Pancreas (tissue), 10 donors: ENCODE data around the gene ACOT2. TPM values are rescaled to one million over a fixed set of nuclear protein-coding genes. Genes with fewer than 3 reads are reported as not detected.

Experiments used
- ATAC-seq, 4 donors: fragments of 200-7000 bp; cut with Tn5 transposase; one replicate each; pipeline versions ENCODE4 v1.8.0 to v1.9.1; 2020; ENCODE audit warnings: mild to moderate bottlenecking in 4 of 4, moderate library complexity in 4 of 4
- DNase-seq, 6 donors: peaks; one replicate each; pipeline ENCODE4 v3.0.0-alpha.2; 2020
- FAIRE-seq: peaks from 2 replicates; lab custom pipeline; 2012; peaks lifted over from hg19 to GRCh38; lab: Jason Lieb, UNC
- H3K27ac ChIP-seq, 4 donors: fragments of 200-600 bp; sonication (generic); 1 replicate in 3 of 4; 2 replicates in 1 of 4; pipeline versions ENCODE4 v1.5.0 to v1.8.0; 2020
- H3K27me3 ChIP-seq, 4 donors: fragments of 200-600 bp; one replicate each; pipeline ENCODE4 v1.8.0; 2021
- H3K36me3 ChIP-seq, 3 donors: fragments of 200-600 bp; sonication (generic) in 1 of 3; one replicate each; pipeline versions ENCODE4 v1.5.0 to v1.8.0; 2020 to 2021
- H3K4me1 ChIP-seq, 3 donors: fragments of 200-600 bp; one replicate each; pipeline ENCODE4 v1.8.0; 2021
- H3K4me3 ChIP-seq, 4 donors: fragments of 200-600 bp; sonication (generic) in 2 of 4; one replicate each; pipeline versions ENCODE4 v1.5.0 to v1.8.0; 2020 to 2021
- H3K9me3 ChIP-seq, 4 donors: fragments of 200-600 bp; one replicate each; pipeline ENCODE4 v1.8.0; 2021
- CTCF ChIP-seq, 4 donors: fragments of 200-600 bp; sonication (generic) in 3 of 4; IDR thresholded peaks; one replicate each; pipeline versions ENCODE4 v1.5.0 to v1.8.0; 2021; ENCODE audit warnings: antibody characterized with exemption in 4 of 4
- WGBS, 2 donors: extraction: QIAGEN DNeasy Blood & Tissue Kit; methylation state at CpG; one replicate each; pipeline ENCODE4 v1.1.7; 2013; 5-methylcytosine and 5-hydroxymethylcytosine counted together
- intact Hi-C, 3 donors: fragments of 100-400 bp; cut with DNase I; formaldehyde crosslinking; loops; one replicate each; pipeline versions ENCODE4 v1.11.1 to v1.14.2; 2022
- polyA plus RNA-seq, 2 donors: library from polyadenylated mRNA; stranded (reverse); fragments of 200-250 nt; gene quantifications; one replicate each; pipeline ENCODE4 v1.2.3, GENCODE V29; 2013
- total RNA-seq, 6 donors: library from RNA; stranded (reverse); fragmentation: NEBNext Ultra II Directional in 4 of 6; extraction: Animal tissue kit (Norgen Biotek cat#: 25700) in 4 of 6; gene quantifications; one replicate each; pipeline versions ENCODE4 v1.2.1 to v1.2.4, GENCODE V29; 2021 to 2023
- donor health status: healthy with polysubstance abuse.
- donor health status: DM: no; HTN: no; CAD: no; lungs with moderate emphysema.
- donor health status: DM: no; HTN: no; CAD: no.
- donor health status: control.
- donor health status: control.
- donor health status: Bipolar disorder and iron deficiency.
- donor health status: DM: yes; HTN: yes; CAD: no.
- donor health status: DM: no; HTN: no; CAD: no.
- donor health status: DM: no; HTN: no; CAD: no.
- donor health status: DM: yes; HTN: yes; CAD: no.

Gene ACOT2
- total and polyA plus RNA-seq, 8 donors, result 4.4 to 12.8 (median 9.7) TPM

- FAIRE-seq, result no peak
- DNase-seq, result peak; percentile 34 to 81 (median 56)
- Histone ChIP-seq H3K27ac (peak within 1 kb of the TSS in 3 of 4 donors; percentile 53 to 66 (median 55)), H3K9me3 (no peaks in the 10 kb centered on the region), H3K4me3 (peak within 1 kb of the TSS; percentile 54 to 84 (median 60)), H3K27me3 (no peaks in the 10 kb centered on the region), H3K4me1 (no peaks in the 10 kb centered on the region), H3K36me3 (no peaks in the 10 kb centered on the region)
- WGBS, 2 donors, result 1% methylated on average over 79 to 89 of the region's 89 CpGs
- TF ChIP-seq CTCF (IDR thresholded peaks at IDR 0.05), result peak in 3 of 4 donors; percentile 13 to 34 (median 19)
- intact Hi-C loops, result no loop called here
- peak; percentile 88 to 95 (median 94) for ATAC-seq
These were observed 22.9 kb downstream of the ACOT2 start, which contains the start of gene ACOT4 for GRCh38 chr14:73591690-73592449. Gene ACOT4, plus strand, starts transcription at chr14:73591873. Its CDS starts 87 bp downstream, at chr14:73591960.

GRCh38 chr14:73594491-73594890 lies 25.5 kb downstream of the ACOT2 start:
- intact Hi-C loops, result no loop called here
- DNase-seq (no peak), FAIRE-seq (no peak), ATAC-seq (no peak)
- WGBS, 2 donors, result 91 to 94% methylated on average over 9 of the region's 9 CpGs
- Histone ChIP-seq H3K36me3 (no peaks in the 10 kb centered on the region), H3K27me3 (no peaks in the 10 kb centered on the region), H3K27ac (no peak overlapping the region), H3K4me1 (no peaks in the 10 kb centered on the region), H3K9me3 (no peaks in the 10 kb centered on the region), H3K4me3 (no peak overlapping the region)
- TF ChIP-seq CTCF (IDR thresholded peaks at IDR 0.05), result no peak

GRCh38 chr14:73599499-73599898 lies 30.5 kb downstream of the ACOT2 start:
- H3K27me3 ChIP-seq, result no peaks in the 10 kb centered on the region
- no peak for DNase-seq
- TF ChIP-seq CTCF (IDR thresholded peaks at IDR 0.05), result no peak
- no peak for FAIRE-seq
- no peaks in the 10 kb centered on the region for H3K9me3 ChIP-seq
- no peak overlapping the region for H3K4me3 ChIP-seq
- H3K27ac ChIP-seq, result no peak overlapping the region
- no peak for ATAC-seq
- intact Hi-C loops, result no loop called here
- H3K36me3 ChIP-seq, result no peaks in the 10 kb centered on the region
- H3K4me1 ChIP-seq, result no peaks in the 10 kb centered on the region

- no peak overlapping the region for H3K27ac ChIP-seq
- intact Hi-C loops, result no loop called here
- 71 to 85% methylated on average over 3 of the region's 3 CpGs for WGBS, 2 donors
- DNase-seq, result no peak
- no peak for FAIRE-seq
- no peak overlapping the region for H3K4me3 ChIP-seq
- ATAC-seq, result no peak
- no peak for TF ChIP-seq CTCF (IDR thresholded peaks at IDR 0.05)
- H3K9me3 ChIP-seq, result no peaks in the 10 kb centered on the region
- no peaks in the 10 kb centered on the region for H3K36me3 ChIP-seq
- H3K27me3 ChIP-seq, result no peaks in the 10 kb centered on the region
- H3K4me1 ChIP-seq, result no peaks in the 10 kb centered on the region
These were observed 34.0 kb downstream of the ACOT2 start for GRCh38 chr14:73602994-73603393.

- intact Hi-C loops, result no loop called here
- Histone ChIP-seq H3K4me1 (no peaks in the 10 kb centered on the region), H3K9me3 (no peaks in the 10 kb centered on the region), H3K36me3 (no peaks in the 10 kb centered on the region), H3K27ac (no peak overlapping the region), H3K27me3 (no peaks in the 10 kb centered on the region), H3K4me3 (no peak overlapping the region)
- 93 to 98% methylated on average over 3 of the region's 3 CpGs for WGBS, 2 donors
- no peak for ATAC-seq
- no peak for FAIRE-seq
- no peak for DNase-seq
- TF ChIP-seq CTCF (IDR thresholded peaks at IDR 0.05), result no peak
These were observed 37.3 kb downstream of the ACOT2 start for GRCh38 chr14:73606271-73606670.
